Ascending aorta (tissue), 2 donors: ENCODE data around the gene ASAP2. TPM values are rescaled to one million over a fixed set of nuclear protein-coding genes. Genes with fewer than 3 reads are reported as not detected.

Experiments used
- DNase-seq, 2 donors: peaks; one replicate each; pipeline ENCODE4 v3.0.0-alpha.2; 2019; ENCODE audit warnings: low spot score in 2 of 2
- H3K27ac ChIP-seq, 2 donors: fragments of 200-600 bp; sonication (generic); one replicate each; pipeline ENCODE4 v1.5.1; 2016 to 2017; ENCODE audit warnings: mild to moderate bottlenecking in 1 of 2
- H3K27me3 ChIP-seq: fragments of 200-600 bp; sonication (generic); one replicate; pipeline ENCODE4 v1.5.1; 2017
- H3K36me3 ChIP-seq, 2 donors: fragments of 200-600 bp; sonication (generic); one replicate each; pipeline ENCODE4 v1.5.1; 2016
- H3K4me1 ChIP-seq, 2 donors: fragments of 200-600 bp; sonication (generic); one replicate each; pipeline ENCODE4 v1.5.1; 2016 to 2017; ENCODE audit warnings: mild to moderate bottlenecking in 1 of 2
- H3K4me3 ChIP-seq, 2 donors: fragments of 200-600 bp; sonication (generic); one replicate each; pipeline ENCODE4 v1.5.1; 2016 to 2017; ENCODE audit warnings: mild to moderate bottlenecking in 1 of 2
- H3K9me3 ChIP-seq, 2 donors: fragments of 200-600 bp; sonication (generic); one replicate each; pipeline ENCODE4 v1.5.1; 2016
- CTCF ChIP-seq, 3 experiments: fragments of 200-600 bp in 2 of 3; fragments of 450-650 bp in 1 of 3; sonication (generic) in 2 of 3; IDR thresholded peaks; one replicate each; pipeline ENCODE4 v1.5.1; 2016 to 2019; ENCODE audit warnings: antibody characterized with exemption in 3 of 3, mild to moderate bottlenecking in 1 of 3, moderate library complexity in 1 of 3
- intact Hi-C: fragments of 100-400 bp; cut with DNase I; formaldehyde crosslinking; loops from one replicate; pipeline ENCODE4 v1.15.1; 2023
- total RNA-seq: library from RNA; depleted of rRNA; stranded (reverse); fragments of >200 nt; gene quantifications from one replicate; pipeline ENCODE4 v1.1.0, GENCODE V29; 2016

The ASAP2 gene
- total RNA-seq, 1 donor from 2014 or later, result 56.9 TPM

GRCh38 chr2:9332136-9332852, 125.7 kb downstream of the ASAP2 start:
- peak overlapping the region in 1 of 2 donors; percentile 18 for H3K27ac ChIP-seq

GRCh38 chr2:9332853-9333245, 126.2 kb downstream of the ASAP2 start:
- peaks cover 0 to 16% of the 10 kb centered on the region in 2 donors for H3K4me1 ChIP-seq
- peaks cover 14 to 15% of the 10 kb centered on the region in 2 donors for H3K36me3 ChIP-seq
- no peak for TF ChIP-seq CTCF (IDR thresholded peaks at IDR 0.05)
- H3K27ac ChIP-seq, result peak overlapping the region; percentile 35 to 63
- intact Hi-C loops, result loop anchor here (1.0 to 10.0 kb wide), 4 partner anchors 71 to 458 kb away; partner anchors contain the start of gene ASAP2
- H3K27me3 ChIP-seq, result no peaks in the 10 kb centered on the region
- H3K9me3 ChIP-seq, result no peaks in the 10 kb centered on the region
- no peak overlapping the region for H3K4me3 ChIP-seq
- peak in 1 of 2 donors; percentile 56 for DNase-seq

More at GRCh38 chr2:9332136-9332852, 125.7 kb downstream of the ASAP2 start:
- Histone ChIP-seq H3K4me1 (peaks cover 0 to 16% of the 10 kb centered on the region in 2 donors), H3K4me3 (no peak overlapping the region), H3K27me3 (no peaks in the 10 kb centered on the region), H3K36me3 (peaks cover 14 to 15% of the 10 kb centered on the region in 2 donors), H3K9me3 (no peaks in the 10 kb centered on the region)
- DNase-seq, result peak in 1 of 2 donors; percentile 52
- TF ChIP-seq CTCF (IDR thresholded peaks at IDR 0.05), result no peak
- intact Hi-C loops, result loop anchor here (5.0 to 10.0 kb wide), 2 partner anchors 70 to 457 kb away; no protein-coding TSS in a partner anchor

GRCh38 chr2:9333591-9334171, 127.1 kb downstream of the ASAP2 start:
- peaks cover 0 to 16% of the 10 kb centered on the region in 2 donors for H3K4me1 ChIP-seq
- no peaks in the 10 kb centered on the region for H3K9me3 ChIP-seq
- peak; percentile 72 to 76 (median 74) for TF ChIP-seq CTCF (IDR thresholded peaks at IDR 0.05)
- no peaks in the 10 kb centered on the region for H3K27me3 ChIP-seq
- intact Hi-C loops, result loop anchor here (1.0 to 10.0 kb wide), 4 partner anchors 71 to 459 kb away; partner anchors contain the start of gene ASAP2
- no peak overlapping the region for H3K4me3 ChIP-seq
- peaks cover 14 to 15% of the 10 kb centered on the region in 2 donors for H3K36me3 ChIP-seq
- DNase-seq, result peak; percentile 26 to 87
- H3K27ac ChIP-seq, result peak overlapping the region; percentile 58 to 63

GRCh38 chr2:9334761-9335160, 128.1 kb downstream of the ASAP2 start:
- no peak overlapping the region for H3K27ac ChIP-seq
- peaks cover 13% of the 10 kb centered on the region in 2 donors for H3K36me3 ChIP-seq
- peak in 1 of 2 donors; percentile 50 for DNase-seq
- no peak overlapping the region for H3K4me3 ChIP-seq
- intact Hi-C loops, result loop anchor here (5.0 to 10.0 kb wide), 2 partner anchors 72 to 460 kb away; no protein-coding TSS in a partner anchor
- H3K4me1 ChIP-seq, result peaks cover 0 to 13% of the 10 kb centered on the region in 2 donors
- H3K27me3 ChIP-seq, result no peaks in the 10 kb centered on the region
- no peak for TF ChIP-seq CTCF (IDR thresholded peaks at IDR 0.05)
- H3K9me3 ChIP-seq, result no peaks in the 10 kb centered on the region

GRCh38 chr2:9335322-9335832, 128.8 kb downstream of the ASAP2 start:
- TF ChIP-seq CTCF (IDR thresholded peaks at IDR 0.05), result no peak
- Histone ChIP-seq H3K4me1 (peaks cover 0 to 13% of the 10 kb centered on the region in 2 donors), H3K9me3 (no peaks in the 10 kb centered on the region), H3K27me3 (no peaks in the 10 kb centered on the region), H3K27ac (no peak overlapping the region), H3K4me3 (no peak overlapping the region), H3K36me3 (peaks cover 16 to 19% of the 10 kb centered on the region in 2 donors)
- intact Hi-C loops, result loop anchor here (10.0 kb wide), 1 partner anchor 461 kb away; no protein-coding TSS in a partner anchor
- peak in 1 of 2 donors; percentile 55 for DNase-seq
